ENCODE data around the gene PTGS1.

Gene PTGS1

DNA sequence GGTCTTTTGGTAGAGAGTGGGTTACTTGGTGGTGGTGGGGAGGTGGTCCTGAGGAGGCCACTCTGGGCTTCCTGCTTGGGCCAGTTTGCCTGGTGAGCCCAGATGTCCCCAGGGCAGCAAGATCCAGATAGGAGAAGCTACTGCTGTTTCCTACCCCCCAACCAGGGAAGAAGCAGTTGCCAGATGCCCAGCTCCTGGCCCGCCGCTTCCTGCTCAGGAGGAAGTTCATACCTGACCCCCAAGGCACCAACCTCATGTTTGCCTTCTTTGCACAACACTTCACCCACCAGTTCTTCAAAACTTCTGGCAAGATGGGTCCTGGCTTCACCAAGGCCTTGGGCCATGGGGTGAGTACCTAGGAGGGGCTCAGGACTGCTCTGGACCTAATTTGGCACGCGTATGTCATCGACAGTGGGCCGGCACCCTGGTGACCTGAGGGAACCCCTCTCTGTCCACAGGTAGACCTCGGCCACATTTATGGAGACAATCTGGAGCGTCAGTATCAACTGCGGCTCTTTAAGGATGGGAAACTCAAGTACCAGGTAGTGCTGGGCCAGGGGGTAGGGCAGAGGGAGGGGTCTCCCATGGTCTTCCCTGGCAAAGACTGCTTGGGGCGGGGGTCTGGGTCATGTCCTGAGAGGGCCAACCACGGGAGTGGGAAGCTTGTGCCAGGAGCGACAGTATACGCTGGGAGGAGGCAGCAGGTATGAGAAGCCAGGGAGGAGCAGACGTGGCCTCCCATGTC lies 10.6 kb downstream of the PTGS1 start:
- no peak for DNase-seq (ENCODE audit: low read depth)
- no peak overlapping the region for H3K4me3 ChIP-seq (ENCODE audit: low read depth, low read length)
- TF ChIP-seq CTCF (conservative IDR thresholded peaks at IDR 0.05; ENCODE audit: low read depth, low read length) = no peak

DNA sequence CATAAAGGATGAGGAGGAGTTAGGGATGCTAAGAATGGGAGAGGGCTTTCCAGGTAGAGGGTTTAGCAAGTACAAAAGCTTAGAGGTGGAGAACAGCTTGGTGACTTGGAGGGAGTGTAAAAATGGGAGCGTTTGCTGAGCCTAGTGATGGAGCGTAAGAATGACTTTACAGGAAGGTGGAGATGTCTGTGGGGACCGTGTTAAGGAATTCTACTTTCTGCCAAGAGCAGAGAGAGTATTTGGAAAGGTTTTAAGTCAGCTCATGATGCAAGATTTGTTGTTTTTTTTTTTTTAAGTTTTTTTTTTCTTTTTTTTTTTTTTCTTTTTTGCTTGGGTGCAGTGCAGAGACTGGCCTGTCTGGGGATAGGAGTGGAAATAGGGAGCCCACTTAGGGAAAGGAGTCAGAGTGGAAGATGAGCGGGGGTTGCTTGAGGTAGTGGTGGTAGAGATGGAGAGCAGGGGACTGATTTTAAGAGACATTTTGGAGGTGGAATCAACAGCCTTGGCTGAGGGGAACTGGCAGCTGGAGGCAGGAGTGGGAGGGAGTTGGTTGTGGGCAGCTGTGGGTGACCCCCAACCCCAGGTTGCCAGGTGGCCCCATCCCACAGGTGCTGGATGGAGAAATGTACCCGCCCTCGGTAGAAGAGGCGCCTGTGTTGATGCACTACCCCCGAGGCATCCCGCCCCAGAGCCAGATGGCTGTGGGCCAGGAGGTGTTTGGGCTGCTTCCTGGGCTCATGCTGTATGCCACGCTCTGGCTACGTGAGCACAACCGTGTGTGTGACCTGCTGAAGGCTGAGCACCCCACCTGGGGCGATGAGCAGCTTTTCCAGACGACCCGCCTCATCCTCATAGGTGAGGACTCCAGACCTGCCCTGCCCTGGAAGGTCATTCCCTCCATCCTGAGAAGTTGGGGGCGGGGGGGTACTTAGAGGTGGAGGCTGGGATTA lies 12.4 kb downstream of the PTGS1 start:
- peak; percentile 65 for DNase-seq (ENCODE audit: low read depth)
- no peak for TF ChIP-seq CTCF (conservative IDR thresholded peaks at IDR 0.05; ENCODE audit: low read depth, low read length)
- H3K4me3 ChIP-seq (ENCODE audit: low read depth, low read length) = no peak overlapping the region

DNA sequence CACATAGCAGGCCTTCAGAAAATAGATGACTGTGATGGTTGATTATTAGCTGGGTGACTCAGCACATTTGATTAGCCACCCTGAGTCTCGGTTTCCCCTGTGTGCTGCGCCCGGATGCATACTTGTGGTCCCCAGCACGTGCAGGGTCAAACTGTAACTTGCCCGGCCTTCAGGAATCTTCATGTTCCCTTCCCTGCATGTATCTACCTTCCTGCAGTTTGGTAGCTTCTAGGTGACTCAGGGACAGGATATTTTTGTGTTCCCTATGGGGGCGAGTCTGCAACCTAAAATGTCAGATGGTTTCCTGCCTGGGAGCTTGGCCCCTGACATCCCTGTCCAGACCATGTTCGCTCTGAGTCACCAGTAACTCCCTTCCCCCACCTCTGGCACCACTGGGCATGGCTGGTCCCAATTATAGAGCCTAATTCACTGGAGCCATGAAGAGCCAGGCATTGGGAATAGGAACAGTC lies 13.2 kb downstream of the PTGS1 start:
- peak; percentile 29 for DNase-seq (ENCODE audit: low read depth)
- no peak for TF ChIP-seq CTCF (conservative IDR thresholded peaks at IDR 0.05; ENCODE audit: low read depth, low read length)
- H3K4me3 ChIP-seq (ENCODE audit: low read depth, low read length) = no peak overlapping the region

GRCh38 chr9:122386311-122386872 lies 15.6 kb downstream of the PTGS1 start:
- TF ChIP-seq CTCF (conservative IDR thresholded peaks at IDR 0.05; ENCODE audit: low read depth, low read length) = no peak
- no peak for DNase-seq (ENCODE audit: low read depth)
- H3K4me3 ChIP-seq (ENCODE audit: low read depth, low read length) = no peak overlapping the region

DNA sequence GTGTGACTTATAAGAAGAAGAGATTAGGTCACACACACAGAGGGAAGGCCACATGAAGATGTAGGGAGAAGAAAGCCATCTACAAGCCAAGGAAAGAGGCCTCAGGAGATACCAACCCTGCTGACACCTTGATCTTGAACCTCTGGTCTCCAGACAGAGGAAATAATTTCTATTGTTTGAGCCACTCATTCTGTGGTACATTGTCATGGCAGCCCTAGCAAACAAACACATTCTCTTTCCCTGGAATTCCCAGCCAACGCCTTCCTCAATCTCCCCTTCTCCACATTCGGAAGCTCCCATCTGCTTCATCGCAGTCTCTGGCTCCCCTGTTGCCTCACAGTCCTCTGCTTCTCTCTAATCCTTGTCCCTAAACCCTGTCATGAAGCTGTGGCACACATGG lies 16.7 kb downstream of the PTGS1 start:
- H3K4me3 ChIP-seq (ENCODE audit: low read depth, low read length) = no peak overlapping the region
- no peak for TF ChIP-seq CTCF (conservative IDR thresholded peaks at IDR 0.05; ENCODE audit: low read depth, low read length)
- no peak for DNase-seq (ENCODE audit: low read depth)

- DNase-seq (ENCODE audit: low read depth) = no peak
- H3K4me3 ChIP-seq (ENCODE audit: low read depth, low read length) = no peak overlapping the region
- TF ChIP-seq CTCF (conservative IDR thresholded peaks at IDR 0.05; ENCODE audit: low read depth, low read length) = no peak
Measured at GRCh38 chr9:122389195-122389594, 18.4 kb downstream of the PTGS1 start.
